Measurements from ENCODE around the gene FRS2. TPM values are rescaled to one million over a fixed set of nuclear protein-coding genes. Genes with fewer than 3 reads are reported as not detected.

Gene FRS2
- polyA plus RNA-seq, 1 donor = 46.4 TPM

DNA sequence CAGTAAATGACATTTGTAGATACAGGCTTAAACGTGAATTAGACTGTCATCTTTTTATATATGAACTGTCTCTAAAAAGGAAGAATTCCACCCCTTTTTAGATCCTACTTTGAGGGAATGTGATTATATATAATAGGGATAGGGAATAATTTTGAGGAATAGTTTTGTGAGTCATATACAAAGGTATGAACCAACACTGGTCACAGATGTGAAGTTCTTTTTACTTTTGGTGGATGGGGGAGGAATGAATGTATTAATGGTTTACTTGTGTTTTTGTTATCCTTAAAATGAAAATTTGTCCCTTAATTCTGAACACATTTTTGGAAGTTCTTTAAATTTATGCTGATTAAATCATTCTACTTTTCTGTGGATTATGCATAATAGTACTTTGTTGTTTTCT is 30.4 kb downstream of the FRS2 start:
- DNase-seq = no peak

DNA sequence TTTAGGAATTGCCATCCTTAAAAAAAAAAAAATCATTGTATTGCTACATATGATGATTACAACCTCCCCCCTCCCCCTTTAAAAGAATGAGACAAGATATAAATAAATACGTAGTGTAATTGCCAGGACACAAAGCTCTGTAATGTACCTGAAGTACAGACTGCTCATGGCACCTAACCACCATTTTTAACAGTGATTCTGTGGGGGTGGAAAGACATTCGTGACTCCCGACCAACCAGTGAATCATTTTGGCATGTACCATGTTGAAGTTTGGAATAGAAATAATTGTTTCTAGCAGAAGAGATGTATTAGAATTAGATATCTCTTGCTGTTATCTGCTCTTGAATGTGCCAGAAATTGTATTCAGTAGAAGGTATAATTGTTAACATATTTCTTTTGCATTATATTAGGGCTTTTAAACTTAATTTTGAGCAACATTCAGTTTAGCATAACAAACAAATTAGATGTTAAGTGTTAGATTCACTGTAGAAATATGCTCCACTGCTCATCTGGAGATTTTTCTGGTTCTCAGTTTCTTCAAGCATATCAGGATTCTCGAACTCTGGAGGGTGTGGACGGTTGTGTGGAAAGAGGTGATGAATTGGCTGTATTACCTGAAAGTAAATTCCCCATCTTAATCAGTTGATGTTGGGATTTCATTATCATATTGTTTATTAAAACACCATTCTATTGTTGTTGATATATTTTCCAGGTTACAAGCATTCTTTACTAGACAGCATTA is 31.1 kb downstream of the FRS2 start:
- DNase-seq = no peak

DNA sequence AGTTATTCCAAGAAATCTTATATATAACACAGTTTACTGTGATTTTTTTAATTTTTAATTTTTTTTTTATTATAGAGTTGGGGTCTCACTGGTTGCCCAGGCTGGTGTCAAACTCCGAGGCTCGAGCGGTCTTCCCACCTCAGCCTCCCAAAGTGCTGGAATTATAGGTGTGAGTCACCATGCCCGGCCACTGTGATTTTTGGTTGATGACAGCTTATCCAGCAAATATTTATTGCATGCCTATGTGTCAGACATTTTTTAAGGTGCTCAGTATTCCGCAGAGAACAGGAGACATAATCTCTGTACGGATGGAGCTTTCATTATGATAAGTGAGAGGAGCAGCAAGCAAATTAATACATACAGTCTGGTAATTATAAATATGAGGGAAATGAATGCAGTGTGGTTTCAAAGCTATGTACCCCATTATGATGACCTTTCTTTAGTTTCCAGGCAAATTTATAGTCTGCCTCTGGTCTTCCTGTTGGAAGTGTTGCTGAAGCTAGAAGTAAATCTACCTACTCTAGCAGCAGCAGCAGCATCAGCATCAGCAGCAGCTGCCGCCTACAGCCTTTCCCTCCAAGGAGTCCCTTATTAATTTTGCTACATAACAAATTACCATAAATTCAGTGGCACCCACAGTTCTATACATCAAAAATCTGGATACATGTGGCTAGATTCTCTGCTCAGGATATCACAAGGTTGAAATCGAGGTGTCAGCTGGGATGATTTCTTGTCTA is 32.3 kb downstream of the FRS2 start:
- no peak for DNase-seq

DNA sequence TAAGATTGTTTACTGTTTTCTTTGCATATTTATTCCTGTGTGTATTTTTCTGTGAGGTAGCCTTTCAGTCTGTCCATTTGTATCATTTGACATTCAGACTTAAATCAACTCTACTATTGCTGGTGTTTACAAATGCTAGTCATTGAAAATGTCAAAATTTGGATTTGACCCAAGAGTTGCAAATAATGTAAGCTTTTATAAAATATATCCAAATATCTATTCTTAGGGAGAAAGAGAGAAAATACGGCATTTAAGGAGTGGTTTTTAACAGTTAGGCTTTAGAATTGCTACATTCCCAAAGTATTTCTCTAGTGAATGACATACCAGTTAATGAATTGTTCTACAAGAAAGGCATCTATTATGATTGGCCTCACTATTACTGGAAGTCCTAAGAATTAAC is 37.9 kb downstream of the FRS2 start:
- DNase-seq = no peak

DNA sequence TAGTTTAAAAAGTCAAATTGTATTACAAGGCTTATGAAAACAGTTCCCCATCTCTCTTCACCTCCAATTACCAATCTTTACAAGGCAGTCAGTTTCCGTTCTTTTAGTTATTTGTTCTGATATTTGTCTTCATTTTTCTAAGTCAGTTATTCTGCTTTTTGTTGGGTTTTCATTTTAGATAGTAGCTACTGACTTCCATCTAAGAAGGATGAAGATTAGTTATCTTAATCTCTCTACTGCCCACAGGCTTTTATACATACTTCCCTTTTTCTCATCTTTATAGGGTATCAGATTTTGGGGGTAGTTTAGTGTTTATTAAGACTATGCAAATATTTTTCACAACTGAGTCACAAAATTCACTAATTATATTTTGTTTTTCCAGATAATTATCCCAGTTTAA is 38.4 kb downstream of the FRS2 start:
- no peak for DNase-seq

DNA sequence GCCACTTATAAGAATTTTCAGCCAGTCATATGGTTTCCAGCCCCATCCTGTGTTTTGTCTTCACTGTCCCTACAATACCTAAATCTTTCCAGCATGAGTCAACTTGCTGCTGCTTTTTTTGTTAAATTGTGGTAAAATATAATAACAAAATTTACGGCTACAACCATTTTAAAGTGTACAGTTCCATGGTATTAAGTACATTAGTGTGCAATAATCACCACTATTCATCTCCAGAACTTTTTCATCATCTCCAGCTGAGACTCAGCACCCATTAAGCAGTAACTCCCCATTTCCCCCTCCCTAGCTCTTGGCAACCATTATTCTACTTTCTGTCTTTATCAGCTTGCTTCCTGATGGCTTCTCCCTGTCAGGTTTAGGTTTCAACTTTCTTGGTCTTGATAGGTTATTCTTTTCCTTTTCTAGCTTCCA is 39.1 kb downstream of the FRS2 start:
- DNase-seq = no peak

DNA sequence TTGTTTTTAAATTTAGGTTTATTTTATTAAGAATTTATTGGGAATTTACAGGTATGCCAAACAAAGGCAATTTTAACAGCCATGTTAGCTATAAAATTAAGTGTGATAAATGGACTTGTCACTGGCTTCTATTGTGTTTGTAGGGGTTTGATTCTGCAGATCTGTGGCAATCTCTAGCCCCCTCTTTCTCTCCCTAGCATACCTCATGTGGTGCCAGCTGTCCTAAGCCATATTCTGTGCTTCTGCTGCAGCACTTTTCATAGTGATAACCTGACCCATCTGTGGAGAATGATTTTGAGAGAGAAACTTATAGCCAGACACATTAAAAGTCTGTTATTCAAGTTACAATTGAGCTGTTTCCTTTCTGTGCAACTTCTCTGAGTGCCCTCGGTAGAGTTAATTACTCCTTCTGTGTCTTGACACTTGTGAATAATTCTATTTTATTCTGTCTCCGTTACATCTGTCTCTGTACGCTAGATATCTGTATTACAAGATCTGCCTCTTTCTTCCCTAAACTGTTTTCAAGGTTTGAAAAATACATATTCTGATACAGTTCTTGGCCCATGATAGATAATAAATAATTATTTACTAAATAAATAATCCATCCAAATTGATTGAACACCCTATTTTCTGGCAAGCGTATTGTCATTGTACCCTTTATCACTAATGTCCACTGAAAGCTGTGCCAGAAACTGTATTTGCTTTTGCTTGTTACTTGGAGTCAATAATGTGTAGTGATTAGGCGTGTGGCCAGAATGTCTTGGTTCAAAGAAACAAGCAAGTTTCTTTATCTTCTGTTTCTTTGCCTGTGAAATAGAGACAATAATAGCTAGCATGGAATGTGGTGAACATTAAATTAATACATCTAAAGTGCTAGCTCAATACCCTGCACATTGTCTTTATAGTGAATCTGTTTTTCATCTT is 40.0 kb downstream of the FRS2 start:
- no peak for DNase-seq

DNA sequence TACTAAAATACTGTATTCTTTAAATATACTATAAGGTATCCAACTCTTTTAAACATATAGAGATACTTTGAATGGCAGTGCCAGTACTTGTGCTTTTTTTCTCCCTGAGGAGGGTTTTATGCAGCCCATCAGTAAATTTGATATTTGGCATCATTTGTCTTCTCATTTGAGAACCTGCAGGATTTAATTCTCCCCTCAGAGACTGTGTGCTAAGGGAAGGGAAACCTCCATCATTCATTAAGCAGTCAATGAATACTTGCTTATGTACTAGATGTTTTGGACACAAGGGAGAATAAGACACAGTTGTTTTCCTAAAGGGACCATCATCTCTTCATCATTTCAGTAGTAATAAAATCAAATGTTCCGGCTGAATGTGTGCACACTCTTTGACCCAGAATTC is 40.8 kb downstream of the FRS2 start:
- DNase-seq = no peak

DNA sequence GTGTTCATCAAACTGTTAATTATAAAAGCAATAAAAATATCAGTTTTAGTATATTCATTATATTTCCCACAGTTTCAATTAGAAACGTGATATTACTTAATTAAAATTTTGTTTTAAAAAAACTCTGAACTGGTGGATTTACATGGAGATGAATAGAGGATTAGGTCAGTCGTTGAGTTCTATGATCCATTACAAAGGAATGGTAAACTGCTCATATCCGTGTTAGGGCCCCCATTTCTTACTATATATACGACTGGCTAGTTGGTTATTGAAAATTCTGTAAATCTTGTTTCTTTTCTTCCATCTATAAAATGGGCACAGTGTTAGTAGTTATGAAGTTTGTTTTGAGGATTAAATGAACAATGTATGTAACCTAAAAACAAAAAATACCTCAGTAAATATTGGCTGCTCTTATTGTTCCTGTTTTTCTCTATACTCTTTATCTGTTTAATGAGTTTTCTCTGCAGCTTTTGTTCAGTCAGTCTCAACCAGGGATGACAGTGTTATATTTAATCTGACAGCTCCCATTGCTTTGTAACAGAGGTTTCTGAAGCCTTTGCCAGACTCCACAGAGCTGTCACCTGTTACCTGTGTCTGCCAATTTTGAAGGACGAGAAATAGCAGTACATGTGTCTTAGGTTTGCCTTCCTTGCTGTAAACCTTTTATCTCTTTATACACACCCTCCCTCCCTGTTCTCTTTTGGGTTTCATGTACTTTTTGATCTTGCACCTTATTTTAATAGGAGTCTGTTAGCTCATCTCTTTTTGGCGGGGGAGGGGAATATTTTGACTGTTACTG is 41.5 kb downstream of the FRS2 start:
- no peak for DNase-seq

DNA sequence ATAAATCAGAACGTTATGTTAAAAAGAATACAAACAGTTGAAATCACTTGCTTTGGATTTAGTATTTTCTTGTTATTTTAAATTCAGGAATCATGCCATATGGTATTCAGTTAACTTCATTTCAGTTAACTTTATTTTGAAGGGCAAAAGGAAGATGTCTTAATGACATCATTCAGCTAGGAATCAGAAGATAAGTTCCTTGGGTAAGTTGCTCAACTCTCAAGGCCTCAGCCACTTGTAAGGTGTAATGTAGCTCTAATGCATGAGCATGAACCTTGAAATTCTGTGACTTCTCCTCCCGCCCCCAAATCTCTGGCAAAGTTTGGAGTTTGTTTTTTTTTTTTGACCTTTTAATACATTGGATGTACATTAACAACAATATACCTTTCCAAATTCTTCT is 42.6 kb downstream of the FRS2 start:
- DNase-seq = no peak

DNA sequence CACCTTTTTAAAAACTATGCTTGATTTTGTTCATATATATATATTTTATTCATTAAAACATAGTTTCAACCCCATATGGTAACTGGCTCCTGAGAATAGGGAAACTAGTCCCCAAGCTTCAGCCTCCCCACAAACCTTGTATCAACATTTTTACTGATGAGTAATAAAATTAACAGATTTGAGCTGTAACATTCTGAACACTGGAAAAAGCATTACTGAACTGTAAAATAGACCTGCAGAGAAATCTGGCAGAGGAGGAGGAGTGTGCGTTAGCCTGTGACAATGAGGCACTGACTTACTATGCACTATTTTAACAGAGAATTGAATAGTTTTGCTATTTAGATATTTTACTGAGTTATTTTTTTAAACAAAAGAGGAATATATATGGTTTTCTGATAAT is 43.1 kb downstream of the FRS2 start:
- no peak for DNase-seq

DNA sequence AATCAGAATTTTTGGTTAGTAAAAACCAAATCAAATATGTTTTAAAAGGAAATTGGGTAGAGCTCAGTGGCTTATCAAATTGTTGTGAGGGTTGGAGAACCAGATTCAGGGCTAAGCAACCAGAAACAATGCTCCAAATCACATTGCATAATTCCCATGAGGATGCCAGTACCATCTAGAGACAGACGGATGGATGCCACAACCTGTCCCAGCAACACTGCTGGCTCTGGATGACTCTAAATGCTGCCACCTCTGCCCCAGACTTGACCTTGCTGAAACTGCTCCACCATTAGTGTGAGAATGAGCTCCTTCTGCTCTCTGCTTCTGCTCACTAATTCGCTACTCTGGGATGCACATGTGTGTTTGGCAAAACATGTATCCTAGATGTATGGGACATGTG is 43.9 kb downstream of the FRS2 start:
- DNase-seq = no peak

DNA sequence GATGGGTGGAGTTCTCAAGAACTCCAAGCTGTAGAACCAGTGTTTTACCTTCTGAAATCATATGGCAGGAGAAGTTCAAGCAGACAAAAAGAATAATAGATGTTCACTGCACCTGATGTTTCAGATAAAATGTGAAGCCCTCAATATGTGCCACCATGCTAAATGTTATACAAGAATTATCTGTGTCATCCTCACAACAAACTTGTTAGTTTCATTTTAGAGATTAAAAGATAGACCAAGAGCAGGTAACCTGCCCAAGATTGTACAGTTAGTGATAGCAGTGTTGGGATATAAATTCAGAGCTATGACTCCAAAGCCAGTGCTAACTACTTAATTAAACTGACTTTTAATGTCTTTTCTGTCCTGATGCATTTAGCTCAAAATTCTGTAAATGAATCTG is 44.7 kb downstream of the FRS2 start:
- no peak for DNase-seq

DNA sequence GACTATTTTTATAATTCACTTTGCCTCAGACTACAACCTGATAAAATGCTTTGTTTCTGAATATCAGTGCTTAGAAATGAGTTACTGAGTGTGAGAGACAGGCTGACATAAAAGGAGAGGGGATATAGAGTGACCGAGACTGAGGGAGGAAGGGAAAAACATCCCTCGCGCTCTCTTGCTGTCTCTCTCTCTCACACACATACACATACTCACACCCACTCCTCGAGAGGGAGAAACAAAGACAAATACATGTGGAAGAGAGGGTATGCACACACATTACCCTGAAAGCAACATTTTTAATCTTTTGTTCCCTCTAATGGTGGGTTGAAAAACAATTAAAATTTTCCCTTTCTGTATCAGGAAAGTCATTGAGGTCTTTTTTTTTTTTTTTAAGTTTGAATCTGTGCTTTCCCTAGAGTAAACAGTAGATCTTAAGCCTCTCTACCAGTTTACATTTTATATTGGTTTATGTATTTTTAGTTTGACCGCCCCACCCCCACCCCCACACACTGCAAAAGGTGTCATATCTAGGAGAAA is 45.3 kb downstream of the FRS2 start:
- DNase-seq = no peak

DNA sequence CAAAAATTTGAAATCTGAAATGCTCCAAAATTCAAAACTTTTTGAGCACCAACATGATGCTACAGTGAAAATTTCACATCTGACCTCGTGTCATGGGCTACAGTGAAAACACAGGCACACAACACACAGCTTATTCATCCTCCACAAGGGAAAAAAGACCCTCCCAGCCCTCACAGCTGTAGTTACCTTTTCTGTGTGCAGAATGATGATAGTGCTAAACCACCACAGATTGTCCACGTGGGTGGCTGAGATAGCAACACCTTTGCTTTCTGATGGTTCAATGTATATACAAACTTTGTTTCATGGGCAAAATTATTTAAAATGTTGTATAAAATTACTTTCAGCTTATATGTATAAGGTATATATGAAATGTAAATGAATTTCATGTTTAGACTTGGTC is 46.8 kb downstream of the FRS2 start:
- no peak for DNase-seq

DNA sequence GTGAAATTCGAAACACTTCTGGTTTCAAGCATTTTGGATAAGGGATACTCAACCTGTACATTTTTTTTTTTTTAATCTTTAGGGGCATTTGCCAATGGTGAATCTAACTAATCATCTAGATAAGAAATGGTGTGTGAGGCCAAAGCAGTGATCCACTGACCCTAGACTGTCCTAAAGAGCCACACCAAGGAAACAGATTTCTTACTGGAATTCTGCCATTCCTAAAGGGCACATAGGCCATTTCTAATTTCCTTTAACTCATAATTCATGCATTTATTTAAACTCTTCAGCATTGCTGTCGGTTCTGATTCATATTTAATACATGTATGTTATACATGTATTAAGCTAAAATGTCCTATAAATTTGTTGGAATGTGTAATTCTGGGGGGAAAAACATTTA is 47.2 kb downstream of the FRS2 start:
- no peak for DNase-seq

DNA sequence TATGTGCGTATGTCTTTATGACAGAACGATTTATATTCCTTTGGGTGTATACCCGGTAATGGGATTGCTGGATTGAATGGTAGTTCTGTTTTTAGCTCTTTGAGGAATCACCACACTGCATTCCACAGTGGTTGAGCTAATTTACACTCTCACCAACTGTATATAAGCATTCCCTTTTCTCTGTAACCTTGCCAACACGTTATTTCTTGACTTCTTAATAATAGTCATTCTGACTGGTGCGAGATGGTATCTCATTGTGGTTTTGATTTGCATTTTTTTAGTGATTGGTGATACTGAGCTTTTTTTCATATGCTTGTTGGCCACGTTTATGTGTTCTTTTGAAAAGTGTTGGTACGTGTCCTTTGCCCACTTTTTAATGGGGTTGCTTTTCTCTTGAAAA is 49.7 kb downstream of the FRS2 start:
- no peak for DNase-seq

DNA sequence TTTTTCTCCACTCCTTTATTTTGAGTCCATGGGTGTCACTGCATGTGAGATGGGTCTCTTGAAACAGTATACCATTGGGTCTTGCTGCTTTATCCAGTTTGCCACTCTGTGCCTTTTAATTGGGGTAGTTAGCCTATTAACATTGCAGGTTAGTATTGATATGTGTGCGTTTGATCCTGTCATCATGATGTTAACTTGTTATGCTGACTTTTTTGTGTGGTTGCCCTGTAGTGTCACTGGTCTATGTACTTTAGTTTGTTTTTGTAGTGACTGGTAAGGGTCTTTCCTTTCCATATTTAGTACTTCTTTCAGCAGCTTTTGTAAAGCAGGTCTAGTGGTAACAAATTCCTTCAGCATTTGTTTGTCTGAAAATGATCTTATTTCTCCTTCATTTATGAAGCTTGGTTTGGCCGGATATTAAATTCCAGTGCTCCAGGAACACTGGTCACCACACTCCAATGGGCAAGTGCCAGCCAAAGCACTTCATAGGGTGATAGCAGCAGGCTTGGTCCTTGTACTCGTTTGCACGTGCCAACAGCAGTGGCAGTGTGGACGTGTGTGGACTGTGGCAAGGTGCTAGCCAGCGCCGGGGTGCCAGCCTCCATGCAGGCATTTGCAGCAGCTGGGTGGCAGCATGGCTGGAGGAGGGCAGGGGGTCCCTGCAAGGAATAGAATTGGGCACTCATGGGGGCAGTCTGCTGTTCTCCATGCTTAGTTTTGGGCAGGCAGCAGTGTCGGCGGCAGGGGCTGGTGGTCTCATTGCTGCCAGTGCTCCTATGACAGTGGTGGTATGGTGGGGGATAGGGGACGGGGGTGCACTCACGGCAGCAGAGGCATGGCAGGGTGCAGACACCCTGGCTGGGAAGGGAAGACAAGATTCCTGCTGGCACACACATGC is 53.5 kb downstream of the FRS2 start:
- DNase-seq = no peak

DNA sequence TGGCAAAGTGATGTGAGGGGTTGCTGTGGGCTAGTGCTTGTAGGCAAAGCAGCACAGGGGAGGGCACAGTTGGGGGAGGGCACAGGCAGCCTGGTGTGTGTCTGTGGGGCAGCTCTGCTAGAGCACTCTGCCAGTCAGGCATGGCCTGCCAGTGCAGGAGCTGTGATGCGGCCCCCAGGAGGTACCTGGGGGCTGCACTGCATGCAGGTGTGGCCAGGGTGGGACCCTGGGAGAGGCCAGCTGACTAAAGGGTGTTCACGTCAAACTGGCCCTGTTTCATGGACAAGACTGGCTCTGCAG is 54.1 kb downstream of the FRS2 start:
- DNase-seq = no peak

DNA sequence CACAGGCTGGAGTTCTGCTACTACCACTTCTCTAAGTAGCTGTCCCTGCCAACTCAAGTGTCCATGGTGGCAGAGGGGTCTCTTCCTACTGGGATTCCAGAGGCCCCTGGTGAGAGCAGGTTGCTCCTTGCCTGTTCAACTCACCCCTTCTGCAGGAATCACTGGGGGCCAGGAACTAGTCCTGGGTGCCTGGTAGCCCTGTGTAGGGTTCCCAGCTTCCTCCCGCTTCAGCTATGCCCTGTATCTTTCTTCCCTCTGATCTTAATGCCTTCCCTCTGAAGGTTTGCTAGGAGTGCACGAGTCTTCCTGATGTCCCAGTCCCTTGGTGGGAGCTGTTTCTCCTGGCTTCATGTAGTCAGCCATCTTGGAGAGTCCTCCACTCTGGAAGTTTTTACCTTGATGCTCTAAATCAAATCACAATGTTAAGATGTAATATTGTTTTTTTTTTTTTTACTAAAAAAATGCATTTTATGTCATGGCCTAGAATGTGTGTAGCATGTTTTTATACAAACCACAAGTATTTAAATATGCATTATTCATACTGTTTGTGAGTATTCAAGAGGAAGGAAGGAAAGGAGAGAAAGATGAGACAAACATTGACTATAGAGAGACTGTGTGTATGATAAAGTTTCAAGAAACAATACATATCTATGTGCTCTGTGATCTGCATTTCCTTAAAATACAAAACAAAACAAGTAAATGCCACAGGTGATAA is 54.7 kb downstream of the FRS2 start:
- DNase-seq = no peak

Data from left kidney (tissue), 2 donors.